Mucosa of rectum (tissue), 2 donors: Measurements from ENCODE around the gene ATG5.
A peak's percentile ranks its signal among the peaks of the same experiment; 100 is the strongest.

Source experiments
- H3K27ac ChIP-seq, 2 donors: one replicate each; pipeline ENCODE4 v1.7.0; 2013; ENCODE audit warnings: inconsistent platforms in 2 of 2, low read depth in 2 of 2, low read length in 2 of 2
- H3K27me3 ChIP-seq, 2 donors: one replicate each; pipeline ENCODE4 v1.7.0; 2013; ENCODE audit warnings: low read length in 2 of 2; ENCODE audit not compliant: control insufficient read depth in 2 of 2, insufficient read depth in 2 of 2
- H3K36me3 ChIP-seq, 2 donors: one replicate each; pipeline ENCODE4 v1.7.0; 2013; ENCODE audit warnings: low read length in 2 of 2; ENCODE audit not compliant: control insufficient read depth in 2 of 2, insufficient read depth in 2 of 2
- H3K4me1 ChIP-seq, 2 donors: one replicate each; pipeline ENCODE4 v1.7.0; 2013; ENCODE audit warnings: low read length in 2 of 2, mild to moderate bottlenecking in 1 of 2; ENCODE audit not compliant: control insufficient read depth in 2 of 2, insufficient read depth in 2 of 2
- H3K4me3 ChIP-seq, 2 donors: one replicate each; pipeline ENCODE4 v1.7.0; 2013; ENCODE audit warnings: low read length in 2 of 2
- H3K9ac ChIP-seq, 2 donors: one replicate each; pipeline ENCODE4 v1.7.0; 2013; ENCODE audit warnings: low read length in 2 of 2, low read depth in 1 of 2, mild to moderate bottlenecking in 1 of 2
- H3K9me3 ChIP-seq, 2 donors: one replicate each; pipeline ENCODE4 v1.7.0; 2013; ENCODE audit warnings: low read length in 2 of 2; ENCODE audit not compliant: control insufficient read depth in 2 of 2
- donor health status: healthy.
- donor health status: Normal muscosa, but diverticular disease.

Gene ATG5

GRCh38 chr6:106356378-106356777 lies 30.8 kb upstream of the ATG5 start:
- Histone ChIP-seq H3K4me3 (no peak overlapping the region), H3K9me3 (no peaks in the 10 kb centered on the region), H3K4me1 (peaks cover 5 to 6% of the 10 kb centered on the region in 2 donors), H3K27ac (no peak overlapping the region), H3K36me3 (no peaks in the 10 kb centered on the region), H3K27me3 (peaks cover 2 to 3% of the 10 kb centered on the region in 2 donors), H3K9ac (no peak overlapping the region)

- H3K4me3 ChIP-seq = no peak overlapping the region
- no peaks in the 10 kb centered on the region for H3K4me1 ChIP-seq
- no peaks in the 10 kb centered on the region for H3K27me3 ChIP-seq
- no peaks in the 10 kb centered on the region for H3K36me3 ChIP-seq
- H3K27ac ChIP-seq = no peak overlapping the region
- no peaks in the 10 kb centered on the region for H3K9me3 ChIP-seq
- H3K9ac ChIP-seq = no peak overlapping the region
Measured at GRCh38 chr6:106347219-106347618, 21.7 kb upstream of the ATG5 start.

GRCh38 chr6:106339334-106340029 lies 13.9 kb upstream of the ATG5 start:
- Histone ChIP-seq H3K9ac (peak overlapping the region; percentile 23 to 26), H3K27ac (no peak overlapping the region), H3K4me3 (peak overlapping the region in 1 of 2 donors; percentile 49)

GRCh38 chr6:106334646-106335448 lies 9.3 kb upstream of the ATG5 start:
- Histone ChIP-seq H3K9ac (no peak overlapping the region), H3K4me3 (no peak overlapping the region), H3K36me3 (no peaks in the 10 kb centered on the region), H3K27me3 (no peaks in the 10 kb centered on the region), H3K27ac (no peak overlapping the region), H3K4me1 (peaks cover 0 to 6% of the 10 kb centered on the region in 2 donors), H3K9me3 (no peaks in the 10 kb centered on the region)

More at GRCh38 chr6:106339334-106340029, 13.9 kb upstream of the ATG5 start:
- Histone ChIP-seq H3K36me3 (no peaks in the 10 kb centered on the region), H3K27me3 (no peaks in the 10 kb centered on the region), H3K4me1 (peaks cover 0 to 6% of the 10 kb centered on the region in 2 donors), H3K9me3 (no peaks in the 10 kb centered on the region)

- Histone ChIP-seq H3K36me3 (no peaks in the 10 kb centered on the region), H3K27ac (peak overlapping the region; percentile 98 to 99), H3K27me3 (peaks cover 3 to 4% of the 10 kb centered on the region in 2 donors), H3K9ac (peak overlapping the region; percentile 91 to 93), H3K4me1 (peaks cover 0 to 12% of the 10 kb centered on the region in 2 donors), H3K4me3 (peak overlapping the region; percentile 96 to 98), H3K9me3 (no peaks in the 10 kb centered on the region)
Measured at GRCh38 chr6:106324726-106325335, 729 bp downstream of the ATG5 start.

GRCh38 chr6:106321940-106322339 lies 3.6 kb downstream of the ATG5 start:
- Histone ChIP-seq H3K36me3 (no peaks in the 10 kb centered on the region), H3K9me3 (no peaks in the 10 kb centered on the region), H3K27ac (no peak overlapping the region), H3K4me3 (no peak overlapping the region), H3K27me3 (no peaks in the 10 kb centered on the region), H3K4me1 (peaks cover 0 to 12% of the 10 kb centered on the region in 2 donors), H3K9ac (no peak overlapping the region)

GRCh38 chr6:106318851-106319250 lies 6.7 kb downstream of the ATG5 start:
- H3K27ac ChIP-seq = no peak overlapping the region
- no peaks in the 10 kb centered on the region for H3K27me3 ChIP-seq
- peaks cover 6 to 12% of the 10 kb centered on the region in 2 donors for H3K36me3 ChIP-seq
- no peak overlapping the region for H3K4me3 ChIP-seq
- no peaks in the 10 kb centered on the region for H3K9me3 ChIP-seq
- H3K9ac ChIP-seq = no peak overlapping the region
- H3K4me1 ChIP-seq = peaks cover 0 to 2% of the 10 kb centered on the region in 2 donors

- Histone ChIP-seq H3K9me3 (no peaks in the 10 kb centered on the region), H3K9ac (no peak overlapping the region), H3K4me3 (no peak overlapping the region), H3K36me3 (peaks cover 6 to 12% of the 10 kb centered on the region in 2 donors), H3K27me3 (no peaks in the 10 kb centered on the region), H3K4me1 (no peaks in the 10 kb centered on the region), H3K27ac (no peak overlapping the region)
Measured at GRCh38 chr6:106318061-106318460, 7.5 kb downstream of the ATG5 start.

GRCh38 chr6:106316375-106316766 lies 9.2 kb downstream of the ATG5 start:
- Histone ChIP-seq H3K4me1 (no peaks in the 10 kb centered on the region), H3K27me3 (no peaks in the 10 kb centered on the region), H3K36me3 (peaks cover 6 to 12% of the 10 kb centered on the region in 2 donors), H3K27ac (no peak overlapping the region), H3K4me3 (no peak overlapping the region), H3K9ac (no peak overlapping the region), H3K9me3 (no peaks in the 10 kb centered on the region)
